NCI-H69 (cell line): ENCODE results near the gene SLC25A1.
A peak's percentile ranks its signal among the peaks of the same experiment; 100 is the strongest.

Source experiments
- DNase-seq: peaks from one replicate; lab custom pipeline; 2025; lab: John Stamatoyannopoulos, UW

Gene SLC25A1

DNA sequence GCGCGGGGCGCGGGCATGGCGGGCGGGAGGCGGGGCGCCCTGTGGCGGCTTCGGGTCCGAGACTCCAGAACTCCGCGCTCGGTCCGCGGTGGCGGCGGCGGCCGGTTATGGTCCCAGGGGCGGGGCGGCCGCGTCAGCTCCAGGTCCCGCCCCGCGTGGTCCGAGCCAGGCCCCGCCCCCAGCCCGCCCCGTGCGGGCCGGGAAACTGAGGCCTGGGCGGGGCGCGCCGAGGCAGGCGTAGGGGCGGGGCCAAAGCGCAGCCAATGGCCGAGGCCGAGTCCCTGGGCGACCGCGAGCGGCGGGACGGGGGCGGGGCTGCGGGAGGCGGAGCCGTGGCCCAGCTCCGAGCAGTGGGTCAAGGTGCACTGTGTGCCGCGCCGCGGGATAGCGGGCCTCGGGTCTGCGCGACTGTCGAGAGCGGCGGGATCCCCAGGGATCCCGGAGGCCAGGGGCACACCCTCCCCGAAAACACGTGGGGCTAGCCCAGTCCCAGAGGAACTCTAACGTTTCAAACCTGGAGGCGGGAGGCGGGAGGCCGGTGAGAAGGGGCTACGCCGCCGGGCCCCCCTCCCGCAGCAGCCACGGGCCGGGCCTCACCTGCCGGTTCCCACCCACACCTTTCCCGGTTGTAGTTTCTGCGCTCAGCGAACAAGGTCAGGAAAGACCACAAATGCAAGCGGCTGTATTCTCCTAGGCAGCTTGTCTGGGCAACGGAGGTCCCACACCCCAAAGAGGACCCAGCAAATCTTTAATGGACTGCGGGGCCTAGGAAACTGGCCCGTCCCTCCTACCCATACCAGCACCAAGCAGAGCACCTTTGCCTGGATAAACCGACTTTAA lies at the start of gene SLC25A1:
Gene SLC25A1, minus strand, starts transcription at position 80 of the 840 bp plus-strand sequence. Its CDS starts 63 bp downstream, at position 17.
- DNase-seq, result peak; percentile 95

DNA sequence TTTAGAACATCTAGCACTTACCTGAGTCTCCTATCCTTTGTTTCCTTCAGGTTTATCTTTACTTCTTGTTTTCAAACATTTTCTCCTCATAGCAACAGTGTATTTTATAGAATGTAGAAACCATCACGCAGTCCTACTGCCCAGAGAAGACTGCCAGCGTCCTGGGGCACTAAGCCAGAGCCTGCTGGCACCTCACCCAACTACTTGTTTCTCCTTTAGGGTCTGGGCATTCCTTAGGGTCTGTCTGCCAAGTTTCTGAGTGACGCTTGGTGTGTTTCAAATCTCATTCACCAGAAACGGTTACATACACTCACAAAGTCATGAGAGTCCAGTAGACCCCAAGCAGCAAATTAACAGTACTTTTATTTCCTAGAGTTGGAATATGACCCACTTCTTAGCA lies 49.6 kb upstream of the SLC25A1 start:
- DNase-seq, result no peak

DNA sequence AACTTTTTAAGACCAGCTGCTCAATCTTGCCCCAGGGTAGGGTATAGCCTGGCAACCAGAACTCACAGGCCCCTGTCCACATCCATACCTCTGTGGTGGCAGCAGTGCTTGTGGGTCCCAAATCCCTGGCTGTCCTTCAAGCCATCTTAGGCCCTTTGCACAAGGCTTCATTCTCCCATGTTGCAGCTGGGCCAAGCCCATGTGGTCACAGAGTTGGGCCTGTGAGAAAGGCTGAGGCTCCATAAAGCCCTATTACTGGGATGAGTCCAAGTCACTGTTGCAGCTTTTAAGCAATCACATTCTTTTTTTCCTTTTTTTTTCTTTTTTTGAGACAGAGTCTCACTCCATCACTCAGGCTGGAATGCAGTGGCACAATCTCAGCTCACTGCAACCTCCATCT lies 47.9 kb upstream of the SLC25A1 start:
- DNase-seq, result no peak

DNA sequence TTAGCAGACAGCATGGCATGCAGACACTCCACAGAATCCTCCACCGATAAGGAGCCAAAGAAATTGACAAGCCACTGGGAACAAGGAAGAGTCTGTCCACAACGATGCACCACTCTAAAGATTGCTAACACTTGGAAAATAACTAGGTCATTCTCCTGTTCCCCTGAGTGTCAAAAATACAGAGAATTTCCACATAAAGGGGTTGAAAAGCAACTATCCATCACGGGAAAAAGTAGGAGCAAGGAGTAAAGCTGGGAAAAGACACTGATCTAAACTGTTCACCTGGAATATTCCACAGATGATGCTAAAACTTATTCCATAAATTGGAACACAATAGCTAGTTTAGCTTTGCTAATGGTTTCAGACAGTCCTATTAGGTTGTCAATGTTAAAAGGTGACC lies 47.0 kb upstream of the SLC25A1 start:
- DNase-seq, result no peak

DNA sequence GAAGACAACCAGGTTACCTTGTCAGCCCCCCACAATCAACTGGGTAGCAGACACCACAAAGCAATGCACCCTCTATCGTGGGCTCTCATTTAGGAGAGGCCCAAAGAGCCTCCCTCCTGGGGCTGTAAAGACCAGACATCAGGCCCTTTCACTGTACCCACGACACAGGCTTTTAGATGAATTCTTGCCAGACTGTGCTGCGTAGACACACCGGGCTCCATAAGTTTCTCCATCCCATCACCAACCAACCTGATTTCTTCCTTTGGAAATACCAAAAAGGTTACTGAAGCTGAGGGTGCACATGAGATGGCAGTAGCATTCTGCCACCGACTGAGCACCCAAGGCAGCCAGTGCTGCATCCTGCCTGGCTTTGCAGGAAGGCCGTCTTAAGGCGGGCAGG lies 46.4 kb upstream of the SLC25A1 start:
- no peak for DNase-seq

DNA sequence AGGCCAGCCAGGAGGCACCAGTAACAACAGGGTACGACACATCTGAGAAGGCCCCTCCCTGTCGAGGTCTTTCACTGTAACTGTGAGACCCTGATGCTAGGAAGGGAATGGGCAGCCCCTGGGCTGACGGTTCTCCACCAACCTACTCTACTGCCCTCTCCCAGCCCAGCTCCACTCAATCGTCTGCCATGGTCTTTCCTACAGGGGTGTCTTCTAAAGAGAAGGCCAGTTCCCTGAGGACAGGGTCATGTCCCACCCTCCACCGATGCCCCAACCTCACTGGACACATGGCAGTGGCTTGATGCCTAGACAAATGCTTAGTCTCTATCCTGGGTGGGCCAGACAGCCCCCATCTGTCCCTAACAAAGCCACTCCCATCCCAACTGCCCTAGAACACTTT lies 46.0 kb upstream of the SLC25A1 start:
- DNase-seq, result no peak

DNA sequence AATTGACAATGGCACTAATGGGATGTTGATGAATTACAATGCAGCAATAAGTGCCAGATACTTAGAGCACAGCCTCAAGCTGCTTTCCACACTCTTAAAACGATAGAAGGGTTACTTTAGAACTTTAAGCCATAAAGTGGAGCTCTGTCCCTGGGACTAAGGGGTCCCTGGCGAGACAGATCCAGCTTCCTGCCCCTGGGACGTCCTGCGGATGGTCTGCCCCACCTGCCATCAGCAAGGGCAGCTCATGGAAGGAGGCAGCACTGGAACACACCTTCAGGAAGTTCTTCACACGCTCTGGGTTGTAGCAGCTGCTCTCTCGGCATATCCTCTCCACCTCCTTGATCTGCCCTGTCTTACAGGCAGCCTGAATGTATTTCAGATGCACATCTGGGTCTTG lies 45.1 kb upstream of the SLC25A1 start:
- no peak for DNase-seq

DNA sequence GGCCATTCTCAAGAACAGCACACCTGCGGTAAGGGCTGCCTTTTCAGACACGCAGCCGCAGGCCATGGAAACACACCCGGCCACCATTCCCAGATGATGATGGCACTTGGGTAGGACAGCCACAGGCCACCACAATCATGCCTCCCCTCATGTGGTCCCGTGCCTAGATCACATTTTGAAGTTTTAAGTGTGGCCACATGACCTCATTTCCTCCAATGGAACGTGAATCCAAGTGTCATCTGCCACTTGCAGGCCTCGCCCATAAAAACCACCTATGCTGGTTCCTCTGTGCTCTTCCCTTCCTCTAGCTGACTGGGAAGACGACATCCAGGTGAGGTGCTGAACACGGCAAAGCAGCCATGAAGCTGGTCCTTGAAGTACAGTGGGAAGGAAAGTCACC lies 44.6 kb upstream of the SLC25A1 start:
- no peak for DNase-seq

DNA sequence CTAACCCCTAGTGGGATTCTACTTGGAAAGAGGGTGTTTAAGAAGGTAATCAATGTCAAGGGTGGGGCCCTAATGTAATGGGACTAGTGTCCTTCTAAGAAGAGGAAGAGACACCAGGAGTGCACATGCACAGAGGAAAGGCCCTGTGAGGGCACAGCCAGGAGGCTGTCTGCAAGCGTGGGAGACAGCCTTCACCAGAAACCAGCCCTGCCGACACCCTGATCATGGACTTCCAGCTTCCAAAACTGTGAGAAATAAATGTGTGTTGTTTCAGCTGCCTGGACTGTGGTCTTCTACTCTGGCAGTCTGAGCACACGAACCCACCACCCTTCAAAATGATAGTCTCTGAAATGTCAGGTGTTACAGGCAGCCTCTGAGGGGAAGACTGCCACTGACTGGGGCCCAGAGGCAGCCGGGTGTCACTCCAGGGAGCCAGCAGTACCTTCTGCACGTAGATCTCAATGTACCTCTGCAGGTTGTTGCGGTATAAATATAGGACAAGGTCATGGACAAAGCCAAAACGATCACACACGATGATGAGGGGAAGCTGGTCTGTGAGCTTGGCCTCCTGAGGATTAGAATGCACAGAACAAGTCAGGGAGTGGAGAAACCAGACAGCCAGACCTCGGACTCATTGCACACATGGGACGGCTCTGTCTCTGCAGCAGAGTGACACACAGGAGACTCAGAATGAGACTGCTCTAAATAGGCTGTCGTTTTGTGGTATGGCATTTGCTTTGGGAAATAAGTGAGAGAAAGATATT lies 43.9 kb upstream of the SLC25A1 start:
- DNase-seq, result no peak

DNA sequence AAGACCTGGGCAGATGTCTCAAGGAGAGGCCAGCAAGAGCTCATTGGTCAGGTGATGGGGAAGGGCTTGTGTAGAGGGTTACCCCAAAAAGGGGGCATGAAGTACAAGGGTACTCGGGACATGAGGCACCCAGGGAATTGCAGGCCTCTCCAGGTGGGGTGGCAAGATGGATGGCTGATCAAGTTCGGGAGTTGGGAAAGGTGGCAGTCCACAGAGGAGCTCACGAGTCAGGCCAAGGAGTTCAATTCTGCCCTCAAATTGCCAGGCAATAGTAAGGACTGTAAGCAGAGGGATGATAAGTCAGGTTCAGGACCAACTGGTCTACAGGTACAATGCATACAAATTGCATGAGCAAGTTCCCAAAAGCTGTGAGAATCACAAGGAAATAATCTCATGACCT lies 42.3 kb upstream of the SLC25A1 start:
- no peak for DNase-seq

DNA sequence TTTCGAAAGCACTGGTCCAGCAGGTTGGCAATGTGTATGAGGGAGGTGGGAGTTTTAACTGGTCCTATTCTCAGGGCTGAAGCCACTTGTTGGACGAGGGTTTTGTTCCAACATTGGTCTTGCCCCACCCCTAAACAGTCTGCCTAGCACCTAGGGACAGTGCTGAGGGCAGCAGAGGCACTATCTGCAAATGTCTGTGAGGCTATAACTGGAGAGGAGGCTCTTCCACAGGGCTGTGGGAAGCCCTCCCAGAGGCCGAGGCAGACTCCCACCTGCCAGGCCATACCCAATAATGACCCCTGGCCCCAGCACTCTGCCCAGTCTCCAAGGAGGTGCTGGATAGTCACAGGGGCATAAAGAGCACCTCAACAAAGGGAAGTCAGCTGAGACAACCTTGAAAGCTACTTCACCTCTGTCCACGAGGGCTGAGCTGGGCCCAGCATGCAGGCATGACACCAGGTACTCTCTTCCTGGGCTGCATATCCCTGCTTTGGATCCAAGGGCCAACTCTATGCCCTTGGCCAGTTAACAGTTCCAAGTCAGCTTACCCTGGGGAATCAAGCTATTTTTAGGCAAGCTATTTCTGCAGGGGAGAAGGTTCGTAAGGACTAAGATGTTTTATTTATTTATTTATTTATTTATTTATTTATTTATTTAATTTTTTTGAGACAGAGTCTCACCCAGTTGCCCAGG lies 40.2 kb upstream of the SLC25A1 start:
- peak; percentile 76 for DNase-seq

DNA sequence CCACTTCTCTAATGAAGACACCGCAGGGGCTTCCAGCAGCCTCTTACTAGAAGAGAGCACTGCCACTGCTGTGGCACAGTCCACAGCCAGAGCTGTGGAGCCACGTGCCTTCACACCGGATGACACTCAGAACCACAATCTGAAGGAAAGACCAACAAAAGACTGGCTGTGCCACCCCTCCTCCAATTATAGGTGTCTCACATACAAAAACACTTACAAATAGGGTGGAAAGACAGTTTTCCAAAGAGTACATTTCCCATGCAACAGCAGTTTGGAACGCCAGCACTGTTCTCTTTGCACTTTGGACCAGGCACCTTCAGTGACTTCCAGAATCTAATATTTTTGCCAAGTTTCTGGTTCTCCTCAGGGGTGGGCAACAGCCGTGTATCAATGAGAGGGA lies 38.0 kb upstream of the SLC25A1 start:
- DNase-seq, result no peak

DNA sequence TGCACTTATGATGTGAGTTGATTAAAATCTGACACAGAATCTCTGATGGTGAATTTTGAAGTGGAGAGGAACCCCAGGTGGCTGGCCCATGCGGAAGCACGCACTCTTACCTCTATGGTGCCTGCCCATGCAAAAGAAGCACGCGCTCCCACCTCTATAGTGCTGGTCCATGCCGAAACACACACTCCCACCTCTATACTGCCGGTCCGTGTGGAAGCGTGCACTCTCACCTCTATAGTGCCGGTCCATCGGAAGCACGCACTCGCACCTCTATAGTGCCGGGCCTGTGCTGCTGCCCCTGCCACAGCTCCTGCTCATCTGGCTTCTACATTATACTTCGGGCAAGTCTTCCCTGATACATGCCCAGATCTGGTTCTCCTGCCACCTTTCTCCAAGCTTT lies 36.8 kb upstream of the SLC25A1 start:
- DNase-seq, result no peak

DNA sequence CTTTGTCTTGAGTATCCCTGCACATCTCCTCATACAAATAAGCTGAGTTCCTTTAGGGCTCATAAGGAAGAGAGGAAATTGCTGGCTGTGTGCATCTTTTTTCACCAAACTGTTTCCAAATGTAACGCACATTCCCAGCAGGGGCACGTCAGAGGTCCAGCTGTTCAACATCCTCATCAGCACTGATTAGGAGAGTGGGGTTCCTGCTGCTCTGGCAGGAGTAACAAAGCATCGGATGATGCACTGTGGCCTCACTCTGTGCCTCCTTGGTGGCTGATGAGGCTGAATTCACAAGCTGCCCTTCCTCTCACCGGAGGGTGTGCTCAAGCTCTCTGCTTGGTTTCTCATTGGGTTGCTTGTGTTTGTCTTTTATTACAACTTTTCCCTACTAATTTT lies 35.5 kb upstream of the SLC25A1 start:
- peak; percentile 65 for DNase-seq

DNA sequence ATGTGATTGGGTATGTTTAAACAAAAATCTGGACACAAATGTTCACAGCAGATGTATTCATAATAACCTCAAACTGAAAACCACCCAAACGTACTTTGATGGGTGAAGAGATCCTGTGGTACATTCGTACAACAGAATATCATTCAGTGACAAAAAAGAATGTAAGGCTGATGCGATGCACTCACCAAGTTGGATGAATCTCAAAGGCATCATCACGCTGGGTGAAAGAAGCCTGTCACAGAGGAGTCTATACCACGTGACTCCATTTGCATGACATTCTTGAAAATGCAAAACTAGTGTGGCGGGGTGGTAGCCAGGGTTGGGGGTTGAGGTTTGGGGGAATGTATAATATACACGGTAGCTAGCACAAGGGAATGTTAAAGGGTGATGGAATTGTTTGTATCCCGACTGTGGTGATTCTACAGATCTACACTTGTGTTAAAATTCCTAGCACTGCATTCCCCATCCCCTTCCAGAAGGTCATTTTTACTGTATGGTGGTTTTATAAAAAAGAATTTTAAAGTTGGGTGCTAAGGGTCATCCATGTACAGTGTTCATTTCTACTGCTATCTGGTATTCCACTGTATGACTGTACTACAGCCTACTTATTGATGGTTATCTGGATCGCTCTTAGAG lies 35.0 kb upstream of the SLC25A1 start:
- no peak for DNase-seq

DNA sequence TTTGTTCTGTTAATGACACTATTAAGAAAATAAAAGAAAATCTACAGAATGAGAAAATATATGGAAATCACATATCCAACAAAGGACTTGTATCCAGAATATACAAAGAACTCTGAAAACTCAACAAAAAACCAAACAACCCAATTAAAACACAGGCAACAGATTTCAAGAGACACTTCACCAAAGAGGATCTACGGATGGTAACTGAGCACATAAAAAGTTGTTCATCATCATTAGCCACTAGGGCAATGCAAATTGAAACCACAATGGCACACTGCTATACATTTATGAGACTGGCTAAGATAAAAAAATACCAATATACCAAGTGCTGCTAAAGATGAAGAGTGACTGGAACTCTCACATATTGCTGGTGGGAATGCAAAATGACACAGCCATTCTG lies 34.5 kb upstream of the SLC25A1 start:
- no peak for DNase-seq

DNA sequence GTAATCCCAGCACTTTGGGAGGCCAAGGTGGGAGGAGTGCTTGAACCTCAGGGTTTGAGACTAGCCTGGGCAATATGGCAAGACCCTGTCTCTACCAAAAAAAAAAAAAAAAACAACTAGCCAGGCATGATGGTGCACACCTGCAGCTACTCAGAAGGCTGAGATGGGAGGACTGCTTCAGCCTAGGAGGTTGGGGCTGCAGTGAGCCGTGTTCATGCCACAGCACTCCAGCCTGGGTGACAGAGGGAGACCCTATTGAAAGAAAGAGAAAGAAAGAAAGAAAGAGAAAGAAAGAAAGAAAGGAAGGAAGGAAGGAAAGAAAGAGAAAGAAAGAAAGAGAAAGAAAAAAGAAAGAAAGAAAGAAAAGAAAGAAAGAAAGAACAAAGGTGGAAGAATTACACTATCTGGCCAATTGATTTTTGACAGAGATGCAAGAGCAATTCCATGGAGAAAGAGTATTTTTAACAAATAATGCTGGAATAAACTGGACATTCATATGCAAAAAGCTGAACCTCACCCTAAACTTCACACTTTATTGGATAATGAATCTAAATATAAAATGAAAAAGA lies 33.9 kb upstream of the SLC25A1 start:
- no peak for DNase-seq

DNA sequence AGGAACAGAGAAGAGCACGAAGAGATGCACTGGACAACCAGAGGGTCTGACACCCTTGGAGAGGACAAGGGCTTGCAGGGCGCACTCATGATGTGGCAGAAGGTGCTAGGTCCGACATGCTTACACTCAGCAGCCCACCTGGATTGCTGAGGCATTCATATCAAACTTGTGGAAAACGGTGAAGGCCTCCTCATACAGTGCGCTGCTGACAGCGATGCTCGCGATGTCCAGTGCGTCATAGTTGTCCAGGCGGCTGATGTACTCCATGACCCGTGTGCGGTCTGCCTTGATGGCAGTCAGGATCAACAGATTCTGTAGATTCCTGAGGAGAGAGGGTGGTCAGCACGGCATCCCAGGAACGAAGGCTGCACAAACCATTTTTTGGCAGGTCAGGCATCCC lies 31.7 kb upstream of the SLC25A1 start:
- no peak for DNase-seq

DNA sequence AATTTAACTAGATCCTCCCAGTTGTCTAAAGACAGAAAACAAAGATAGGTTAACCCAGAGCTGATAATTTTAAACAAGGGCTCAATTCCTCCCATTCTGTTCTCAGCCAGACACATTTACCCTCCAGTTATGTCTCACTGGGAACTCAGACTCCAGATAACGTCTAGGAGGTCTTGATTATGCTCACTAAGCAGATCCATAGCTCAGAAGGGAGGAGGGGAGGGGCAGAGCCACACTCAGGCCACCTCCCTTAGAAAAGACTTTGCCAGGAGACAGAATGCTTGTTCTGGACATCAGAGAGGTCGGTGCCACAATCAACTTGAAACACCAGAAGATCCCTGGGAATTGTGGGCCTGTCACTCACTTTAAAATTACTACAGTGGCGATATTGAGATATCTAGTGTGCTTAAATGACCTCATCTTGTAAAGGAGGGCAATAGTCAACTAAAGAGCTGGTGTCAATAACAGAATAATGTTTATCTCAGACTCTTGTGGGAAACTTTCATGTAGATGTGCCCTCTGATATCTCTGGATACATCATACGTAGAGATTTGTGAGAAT lies 29.8 kb upstream of the SLC25A1 start:
- DNase-seq, result no peak

DNA sequence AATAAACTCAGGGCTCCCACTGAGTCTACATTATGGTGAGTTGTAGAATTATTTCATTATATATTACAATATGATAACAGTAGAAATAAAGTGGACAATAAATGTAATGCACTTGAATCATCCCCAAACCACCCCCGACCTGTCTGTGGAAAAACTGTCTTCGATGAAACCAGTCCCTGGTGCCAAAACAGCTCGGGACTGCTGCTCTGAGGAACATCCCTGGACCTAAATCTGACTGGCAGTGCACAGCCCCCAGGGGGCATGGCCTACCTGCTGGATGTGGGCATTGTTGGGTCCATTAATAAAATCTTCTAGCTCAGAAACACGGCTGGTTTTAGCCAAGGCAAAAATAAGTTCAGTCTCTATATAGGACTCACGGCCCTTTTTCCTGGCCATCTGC lies 29.3 kb upstream of the SLC25A1 start:
- no peak for DNase-seq

DNA sequence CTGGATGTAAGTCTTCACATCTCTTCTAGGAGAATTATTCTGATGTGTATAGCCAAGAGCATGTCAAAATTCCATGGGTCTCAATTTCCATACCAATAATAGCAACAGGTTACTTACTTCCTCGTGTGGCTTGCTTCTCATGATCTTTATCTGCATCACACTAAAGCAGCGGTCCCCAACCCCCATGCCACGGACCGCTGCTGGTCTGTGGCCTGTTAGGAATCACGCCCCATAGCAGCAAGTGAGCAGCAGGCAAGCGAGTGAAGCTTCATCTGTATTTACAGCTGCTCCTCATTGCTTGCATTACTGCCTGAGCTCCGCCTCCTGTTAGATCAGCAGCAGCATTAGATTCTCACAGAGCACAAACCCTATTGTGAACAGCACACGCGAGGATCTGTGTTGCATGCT lies 28.9 kb upstream of the SLC25A1 start:
- no peak for DNase-seq

DNA sequence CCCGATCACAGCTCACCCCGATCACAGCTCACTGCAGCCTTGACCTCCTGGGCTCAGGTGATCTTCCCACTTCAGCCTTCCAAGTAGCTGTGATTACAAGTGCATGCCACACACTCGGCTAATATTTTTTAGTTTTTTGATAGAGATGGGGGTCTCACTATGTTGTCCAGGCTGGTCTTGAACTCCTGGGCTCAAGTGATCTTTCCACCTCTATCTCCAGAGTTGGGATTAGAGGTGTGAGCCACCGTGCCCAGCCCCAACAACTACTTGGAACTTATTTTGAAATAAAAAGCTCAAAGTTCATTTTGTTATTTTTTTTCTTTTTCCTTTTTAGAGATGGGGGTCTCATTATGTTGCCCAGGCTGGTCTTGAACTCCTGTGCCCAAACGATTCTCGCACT lies 27.8 kb upstream of the SLC25A1 start:
- DNase-seq, result no peak
